IPS-NIHi7 (cell line): Measurements from ENCODE around the gene C2CD2.

Experiments
- DNase-seq: peaks from one replicate; pipeline ENCODE4 v3.0.0; 2012; ENCODE audit warnings: mixed read lengths; ENCODE audit errors: extremely low spot score

Gene C2CD2

GRCh38 chr21:41890355-41890754 lies 63.5 kb downstream of the C2CD2 start:
- DNase-seq, result no peak

- no peak for DNase-seq
Observed at GRCh38 chr21:41888749-41889376, 65.0 kb downstream of the C2CD2 start.

- DNase-seq, result no peak
Observed at GRCh38 chr21:41887667-41888066, 66.2 kb downstream of the C2CD2 start.

GRCh38 chr21:41886328-41886727 lies 67.5 kb downstream of the C2CD2 start:
- DNase-seq, result no peak

GRCh38 chr21:41885341-41886024 lies 68.3 kb downstream of the C2CD2 start:
- DNase-seq, result no peak

- DNase-seq, result no peak
Observed at GRCh38 chr21:41884501-41885030, 69.3 kb downstream of the C2CD2 start.

- no peak for DNase-seq
Observed at GRCh38 chr21:41883582-41883981, 70.2 kb downstream of the C2CD2 start.

GRCh38 chr21:41881051-41881450 lies 72.8 kb downstream of the C2CD2 start:
- no peak for DNase-seq

- DNase-seq, result no peak
Observed at GRCh38 chr21:41880153-41880552, 73.7 kb downstream of the C2CD2 start.

- peak; percentile 86 for DNase-seq
Observed at GRCh38 chr21:41879190-41879998, 74.4 kb downstream of the C2CD2 start, which contains the start of gene PRDM15. TSS of gene PRDM15 (minus strand) at chr21:41879344. CDS start at chr21:41860363, 18,981 bp downstream.

GRCh38 chr21:41878831-41879189 lies 75.0 kb downstream of the C2CD2 start:
- DNase-seq, result peak; percentile 90

GRCh38 chr21:41877901-41878830 lies 75.7 kb downstream of the C2CD2 start:
- DNase-seq, result no peak

GRCh38 chr21:41876928-41877652 lies 76.7 kb downstream of the C2CD2 start:
- DNase-seq, result no peak

- no peak for DNase-seq
Observed at GRCh38 chr21:41876396-41876795, 77.4 kb downstream of the C2CD2 start.

- DNase-seq, result no peak
Observed at GRCh38 chr21:41875086-41875485, 78.7 kb downstream of the C2CD2 start.

GRCh38 chr21:41874611-41875010 lies 79.2 kb downstream of the C2CD2 start:
- DNase-seq, result no peak

GRCh38 chr21:41873426-41873825 lies 80.4 kb downstream of the C2CD2 start:
- no peak for DNase-seq

- no peak for DNase-seq
Observed at GRCh38 chr21:41873005-41873404, 80.8 kb downstream of the C2CD2 start.

- DNase-seq, result no peak
Observed at GRCh38 chr21:41871293-41872030, 82.4 kb downstream of the C2CD2 start.

GRCh38 chr21:41869771-41870170 lies 84.0 kb downstream of the C2CD2 start:
- no peak for DNase-seq
